OCI-LY1 (cell line): ENCODE measurements around the gene NPB.

Experiments used
- H2AFZ ChIP-seq: fragments of 200-600 bp; sonication (generic), shearing (Covaris generic); 2 replicates; pipeline ENCODE4 v1.6.0; 2014; ENCODE audit warnings: antibody characterized with exemption, mild to moderate bottlenecking, low read length
- H3F3A ChIP-seq: fragments of 200-600 bp; sonication (generic), shearing (Covaris generic); 2 replicates; pipeline ENCODE4 v1.6.0; 2014; ENCODE audit warnings: mild to moderate bottlenecking, antibody characterized with exemption, low read length, moderate library complexity; ENCODE audit not compliant: insufficient read depth
- H3K27ac ChIP-seq: fragments of 200-600 bp; sonication (generic); 2 replicates; pipeline ENCODE4 v1.5.1; 2014; ENCODE audit warnings: low read length, mixed run types, mild to moderate bottlenecking, low read depth; ENCODE audit not compliant: poor library complexity, severe bottlenecking
- H3K27me3 ChIP-seq: fragments of 200-600 bp; sonication (generic); 2 replicates; pipeline ENCODE4 v1.6.0; 2014; ENCODE audit warnings: antibody characterized with exemption, mild to moderate bottlenecking, low read length, moderate library complexity; ENCODE audit not compliant: insufficient read depth
- H3K36me3 ChIP-seq: fragments of 200-600 bp; sonication (generic); 2 replicates; pipeline ENCODE4 v1.6.1; 2014; ENCODE audit warnings: mild to moderate bottlenecking, antibody characterized with exemption, low read length, moderate library complexity, mixed read lengths; ENCODE audit not compliant: insufficient read depth
- H3K4me1 ChIP-seq: fragments of 200-600 bp; sonication (generic); 2 replicates; pipeline ENCODE4 v1.5.1; 2014; ENCODE audit warnings: mild to moderate bottlenecking, low read length, moderate library complexity; ENCODE audit not compliant: insufficient read depth, severe bottlenecking
- H3K4me2 ChIP-seq: fragments of 200-600 bp; sonication (generic), shearing (Covaris generic); 2 replicates; pipeline ENCODE4 v1.6.1; 2014; ENCODE audit warnings: low read length
- H3K4me3 ChIP-seq: fragments of 200-600 bp; sonication (generic); 2 replicates; pipeline ENCODE4 v1.5.1; 2014; ENCODE audit warnings: low read length, low read depth, mild to moderate bottlenecking, mixed read lengths; ENCODE audit not compliant: poor library complexity, severe bottlenecking
- H3K79me2 ChIP-seq: fragments of 200-600 bp; shearing (Covaris generic); 2 replicates; pipeline ENCODE4 v1.6.1; 2016; ENCODE audit warnings: mixed run types, low read length, mixed read lengths; ENCODE audit not compliant: insufficient read depth
- H3K9ac ChIP-seq: fragments of 200-600 bp; sonication (generic), shearing (Covaris generic); 2 replicates; pipeline ENCODE4 v1.6.1; 2014; ENCODE audit warnings: mild to moderate bottlenecking, low read length, mixed read lengths
- H3K9me2 ChIP-seq: fragments of 200-600 bp; sonication (generic), shearing (Covaris generic); 2 replicates; pipeline ENCODE4 v1.6.1; 2014; ENCODE audit warnings: low read depth, mild to moderate bottlenecking, low read length, mixed read lengths
- H3K9me3 ChIP-seq: fragments of 200-600 bp; shearing (Covaris generic); 2 replicates; pipeline ENCODE4 v1.6.1; 2014; ENCODE audit warnings: low read length, mixed read lengths
- H4K20me1 ChIP-seq: fragments of 200-600 bp; sonication (generic), shearing (Covaris generic); 2 replicates; pipeline ENCODE4 v1.6.0; 2016; ENCODE audit warnings: mild to moderate bottlenecking, low read length; ENCODE audit not compliant: insufficient read depth
- CTCF ChIP-seq: fragments of 200-600 bp; sonication (generic), shearing (Covaris generic); IDR thresholded peaks from 2 replicates; pipeline ENCODE4 v1.5.1; 2017; ENCODE audit warnings: mild to moderate bottlenecking, antibody characterized with exemption, low read length, moderate library complexity, mixed read lengths
- EZH2 ChIP-seq: fragments of 200-600 bp; sonication (generic), shearing (Covaris generic); IDR thresholded peaks from 2 replicates; pipeline ENCODE4 v1.8.0; 2017; ENCODE audit warnings: borderline replicate concordance, mixed run types, mild to moderate bottlenecking, antibody characterized with exemption, low read length, moderate library complexity, mixed read lengths

NPB gene

GRCh38 chr17:81939218-81939617 is 37.2 kb downstream of the NPB start:
- Histone ChIP-seq H4K20me1 (no peaks in the 10 kb centered on the region), H2AFZ (no peak overlapping the region), H3K27ac (no peak overlapping the region), H3F3A (no peaks in the 10 kb centered on the region), H3K4me1 (peaks cover 18% of the 10 kb centered on the region), H3K9ac (no peak overlapping the region), H3K9me2 (no peaks in the 10 kb centered on the region), H3K27me3 (0 out of 2 replicates have a peak, but pooled peaks cover 3% of the 10 kb centered on the region), H3K4me2 (no peak overlapping the region), H3K36me3 (no peaks in the 10 kb centered on the region), H3K79me2 (no peaks in the 10 kb centered on the region), H3K4me3 (no peak overlapping the region), H3K9me3 (no peaks in the 10 kb centered on the region)
- TF ChIP-seq CTCF: no peak
- TF ChIP-seq EZH2: no peak

- Histone ChIP-seq H3K9me2 (no peaks in the 10 kb centered on the region), H3K4me1 (peaks cover 18% of the 10 kb centered on the region), H4K20me1 (no peaks in the 10 kb centered on the region), H3F3A (no peaks in the 10 kb centered on the region), H2AFZ (no peak overlapping the region), H3K27me3 (0 out of 2 replicates have a peak, but pooled peaks cover 9% of the 10 kb centered on the region), H3K79me2 (no peaks in the 10 kb centered on the region), H3K9ac (no peak overlapping the region), H3K36me3 (no peaks in the 10 kb centered on the region), H3K4me3 (no peak overlapping the region), H3K27ac (no peak overlapping the region), H3K4me2 (no peak overlapping the region), H3K9me3 (no peaks in the 10 kb centered on the region)
- no peak for TF ChIP-seq CTCF
- TF ChIP-seq EZH2: no peak
These were observed 37.9 kb downstream of the NPB start for GRCh38 chr17:81939881-81940385.

DNA sequence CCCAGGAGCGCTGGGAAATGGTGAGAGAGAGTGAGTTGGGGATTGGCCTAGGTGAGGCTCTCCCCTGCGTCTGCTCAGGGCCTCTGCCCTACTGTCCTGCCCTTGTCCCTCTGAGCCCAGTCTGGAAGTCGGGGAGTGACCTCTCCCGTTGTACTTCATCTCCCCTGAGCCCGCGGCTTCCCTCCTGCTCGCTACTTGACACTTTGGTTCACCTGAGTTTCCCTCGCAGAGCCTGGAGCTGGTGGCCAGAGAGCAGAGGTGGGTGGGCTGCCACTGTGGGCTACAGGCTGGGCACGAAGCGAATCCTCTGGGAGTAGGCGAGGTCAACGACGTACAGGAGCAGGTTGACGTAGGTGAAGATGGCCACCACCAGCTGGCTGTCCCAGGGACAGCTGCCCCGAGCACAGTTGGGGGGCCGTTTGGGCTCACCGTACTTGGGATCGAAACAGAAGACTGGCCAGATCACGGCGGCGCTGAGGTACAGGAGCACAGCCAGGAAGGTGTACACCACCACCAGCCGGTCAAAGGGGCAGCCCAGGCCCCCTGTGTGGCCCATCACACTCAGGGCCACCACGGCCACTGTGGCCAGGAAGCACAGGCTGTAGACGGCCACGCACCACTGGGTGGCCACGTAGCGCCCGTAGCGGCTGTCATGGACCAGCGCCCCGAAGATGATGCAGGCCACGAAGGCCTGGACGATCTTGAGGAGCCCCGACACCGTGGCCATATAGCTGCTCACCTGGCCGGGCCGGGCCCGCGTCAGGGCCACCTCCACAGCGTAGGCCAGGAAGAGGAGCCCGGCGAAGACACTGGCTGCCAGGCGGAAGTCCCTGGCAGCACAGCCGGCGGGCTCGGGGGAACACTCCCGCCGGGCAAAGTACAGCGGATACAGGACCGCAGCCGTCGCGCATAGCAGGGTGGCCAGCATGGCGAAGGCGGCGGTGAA is 38.8 kb downstream of the NPB start:
- H3K27me3 ChIP-seq: 0 out of 2 replicates have a peak, but pooled peaks cover 7% of the 10 kb centered on the region
- H2AFZ ChIP-seq: no peak overlapping the region
- H3K9me3 ChIP-seq: no peaks in the 10 kb centered on the region
- no peaks in the 10 kb centered on the region for H3K79me2 ChIP-seq
- no peaks in the 10 kb centered on the region for H3K36me3 ChIP-seq
- no peaks in the 10 kb centered on the region for H4K20me1 ChIP-seq
- H3K9me2 ChIP-seq: no peaks in the 10 kb centered on the region
- H3K4me2 ChIP-seq: no peak overlapping the region
- H3F3A ChIP-seq: no peaks in the 10 kb centered on the region
- peaks cover 18% of the 10 kb centered on the region for H3K4me1 ChIP-seq
- no peak overlapping the region for H3K27ac ChIP-seq
- TF ChIP-seq CTCF (no peak), EZH2 (no peak)
- no peak overlapping the region for H3K4me3 ChIP-seq
- H3K9ac ChIP-seq: no peak overlapping the region
